GM21737 (cell line): Measurements from ENCODE around the gene BRSK2.
"Not testable (repeated sequence)": the region's sequence is repeated elsewhere in the genome, so short reads cannot be mapped to it uniquely, and the experiment has no call there.

Experiments
- ATAC-seq: cut with Tn5 transposase; IDR thresholded peaks from one replicate; pipeline ENCODE4 v1.9.1; 2021; ENCODE audit warnings: mild to moderate bottlenecking, moderate library complexity; ENCODE audit not compliant: unreplicated experiment

The BRSK2 gene

GRCh38 chr11:1406571-1407485 lies 17.1 kb downstream of the BRSK2 start:
- no peak for ATAC-seq

DNA sequence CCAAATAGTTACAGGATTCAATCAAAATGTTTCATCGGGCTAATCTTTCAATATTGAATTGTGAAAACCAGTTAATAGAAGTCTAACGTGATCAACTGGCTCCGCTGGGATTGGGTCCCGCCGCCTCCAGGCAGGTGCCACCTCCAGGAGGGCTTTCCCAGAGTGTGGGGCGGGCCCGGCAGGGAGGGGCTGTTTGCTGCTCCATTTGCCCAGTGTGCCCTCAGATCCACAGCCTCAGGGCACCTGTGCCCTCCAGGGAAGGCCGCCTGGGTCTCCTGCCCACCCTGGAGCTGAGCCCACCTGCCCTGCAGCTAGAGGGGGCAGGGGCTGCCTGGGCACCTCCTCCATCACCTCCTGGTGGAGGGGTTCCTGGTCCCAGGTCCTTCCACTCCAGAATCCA lies 17.9 kb downstream of the BRSK2 start:
- ATAC-seq = no peak

DNA sequence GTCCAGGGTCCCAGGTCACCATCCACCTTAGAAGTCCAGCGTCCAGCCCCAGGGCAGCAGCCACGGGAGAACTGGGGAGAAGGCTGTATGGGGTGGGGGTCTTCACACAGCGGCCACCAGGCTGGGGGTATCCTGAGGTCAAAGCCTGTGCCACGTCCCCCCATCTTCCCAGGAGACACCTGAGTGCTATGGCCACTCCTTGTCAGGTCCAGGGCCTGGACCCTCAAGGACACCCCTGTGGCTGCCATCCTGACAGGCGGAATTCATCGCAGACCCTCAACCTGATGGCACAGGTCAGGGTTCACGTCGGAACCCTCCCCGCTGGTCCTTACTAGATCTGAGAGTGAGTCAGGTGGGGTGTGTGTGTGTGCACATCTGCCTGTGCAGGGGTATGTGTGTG lies 18.6 kb downstream of the BRSK2 start:
- ATAC-seq = no peak

DNA sequence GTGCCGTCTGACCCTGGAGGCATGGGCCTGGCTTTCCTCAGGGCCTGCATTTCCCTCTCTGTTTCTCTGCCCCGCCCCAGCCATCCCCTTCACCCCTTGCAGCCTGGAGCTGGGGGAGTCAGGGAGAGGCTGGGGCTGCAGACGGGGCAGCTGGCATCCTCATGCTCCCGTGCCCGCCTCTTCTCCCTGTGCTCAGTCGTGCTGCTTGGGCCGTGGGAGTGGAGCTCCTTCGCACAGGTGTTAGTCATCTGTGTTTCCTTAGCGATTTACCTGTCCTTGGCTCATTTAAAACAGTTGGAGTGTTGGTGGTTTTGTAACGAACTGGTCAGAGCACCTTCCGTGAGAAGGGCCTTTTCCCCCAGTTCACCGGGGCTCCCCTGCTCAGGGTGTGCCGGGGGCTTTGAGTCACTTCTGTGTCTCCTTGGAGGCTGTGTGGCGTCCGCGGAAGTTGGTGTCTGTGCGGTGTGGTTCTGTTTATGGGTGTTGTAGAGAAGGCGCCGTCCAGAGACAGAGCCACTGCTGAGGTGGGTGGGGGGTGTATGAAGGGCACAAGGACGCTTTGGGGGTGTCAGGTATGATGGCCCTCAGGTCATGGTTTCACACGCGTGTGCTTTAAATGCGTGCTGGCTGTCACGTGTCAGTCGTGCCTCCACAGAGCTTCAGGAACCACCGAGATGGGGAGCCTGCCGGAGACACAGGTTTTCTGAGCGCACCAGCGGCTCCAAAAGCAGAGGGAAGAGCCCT lies 19.5 kb downstream of the BRSK2 start:
- ATAC-seq = no peak

GRCh38 chr11:1409852-1410125 lies 20.1 kb downstream of the BRSK2 start:
- ATAC-seq = not testable (repeated sequence)

GRCh38 chr11:1410366-1411291 lies 20.9 kb downstream of the BRSK2 start:
- no peak for ATAC-seq

- ATAC-seq = no peak
These were observed 21.6 kb downstream of the BRSK2 start for GRCh38 chr11:1411301-1411700.

GRCh38 chr11:1411739-1412138 lies 22.0 kb downstream of the BRSK2 start:
- ATAC-seq = not testable (repeated sequence)

GRCh38 chr11:1412377-1413095 lies 22.8 kb downstream of the BRSK2 start:
- no peak for ATAC-seq

DNA sequence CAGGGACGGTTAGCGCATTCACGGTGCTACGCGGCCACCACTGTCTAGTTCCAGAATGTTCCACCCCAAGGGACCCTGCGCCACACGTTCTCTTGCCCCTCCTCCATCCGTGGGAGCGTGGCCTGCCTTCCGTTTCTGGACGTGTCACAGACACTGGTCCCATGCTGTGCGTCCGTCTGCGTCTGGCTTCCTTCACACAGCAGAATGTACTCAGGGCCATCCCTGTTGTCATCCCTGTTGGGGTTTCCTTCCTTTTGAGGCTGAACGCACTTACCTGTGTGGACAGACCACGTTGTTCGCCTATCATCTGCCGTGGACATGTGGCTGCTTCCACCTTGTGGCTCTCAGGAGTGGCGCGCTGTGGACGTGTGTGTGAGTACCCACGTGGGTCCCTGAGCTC lies 24.9 kb downstream of the BRSK2 start:
- ATAC-seq = no peak

DNA sequence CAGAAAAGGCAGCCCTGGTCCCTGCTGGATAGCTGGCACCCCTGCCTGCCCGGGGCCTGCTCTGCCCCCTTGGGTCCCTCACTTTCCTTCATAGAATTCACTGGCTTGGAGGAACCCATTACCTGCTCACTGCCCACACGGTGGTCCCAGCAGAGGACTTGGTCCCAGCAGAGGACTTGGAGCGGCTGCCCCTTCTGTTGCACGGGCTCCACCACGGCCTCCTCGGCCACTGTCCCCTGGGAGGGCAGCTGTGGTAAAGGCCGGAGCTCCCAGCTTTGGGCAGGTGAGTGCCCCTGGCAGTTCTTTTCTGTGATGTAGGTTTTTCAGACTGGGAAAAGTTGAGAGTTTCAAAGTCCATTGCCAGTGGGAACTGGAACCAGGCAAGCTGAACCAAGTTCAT lies 25.9 kb downstream of the BRSK2 start:
- ATAC-seq = no peak

DNA sequence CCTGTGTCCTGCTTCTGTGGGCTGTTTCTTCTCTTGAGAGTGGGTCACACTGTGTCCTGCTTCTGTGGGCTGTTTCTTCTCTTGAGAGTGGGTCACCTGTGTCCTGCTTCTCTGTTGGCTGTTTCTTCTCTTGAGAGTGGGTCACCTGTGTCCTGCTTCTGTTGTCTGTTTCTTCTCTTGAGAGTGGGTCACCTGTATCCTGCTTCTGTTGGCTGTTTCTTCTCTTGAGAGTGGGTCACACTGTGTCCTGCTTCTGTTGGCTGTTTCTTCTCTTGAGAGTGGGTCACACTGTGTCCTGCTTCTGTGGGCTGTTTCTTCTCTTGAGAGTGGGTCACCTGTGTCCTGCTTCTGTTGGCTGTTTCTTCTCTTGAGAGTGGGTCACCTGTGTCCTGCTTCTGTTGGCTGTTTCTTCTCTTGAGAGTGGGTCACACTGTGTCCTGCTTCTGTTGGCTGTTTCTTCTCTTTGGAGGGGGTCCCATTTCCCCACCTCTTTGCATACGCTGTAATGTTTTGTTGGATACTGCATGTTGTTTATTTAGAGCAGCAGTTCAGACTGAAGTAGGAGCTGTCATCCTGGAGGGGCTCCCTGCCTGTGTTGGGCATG lies 28.6 kb downstream of the BRSK2 start:
- not testable (repeated sequence) for ATAC-seq

DNA sequence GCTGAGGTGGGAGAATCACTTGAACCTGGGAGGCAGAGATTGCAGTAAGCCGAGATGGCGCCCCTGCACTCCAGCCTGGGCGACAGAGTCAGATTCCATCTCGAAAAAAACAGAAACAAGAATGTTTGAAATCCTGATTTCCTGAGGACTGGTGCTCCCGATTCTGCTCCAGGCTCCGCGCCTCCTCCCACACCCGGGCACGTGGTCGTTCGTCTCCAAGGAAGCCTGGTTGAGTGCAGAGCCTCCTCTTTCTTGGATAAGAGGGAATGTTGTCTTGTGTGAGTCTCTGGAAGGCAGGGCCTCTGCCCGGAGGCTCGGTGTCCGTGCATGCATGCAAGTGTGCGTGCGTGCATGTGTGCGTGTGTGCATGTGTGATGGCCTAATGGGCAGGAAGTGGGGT lies 30.1 kb downstream of the BRSK2 start:
- no peak for ATAC-seq

DNA sequence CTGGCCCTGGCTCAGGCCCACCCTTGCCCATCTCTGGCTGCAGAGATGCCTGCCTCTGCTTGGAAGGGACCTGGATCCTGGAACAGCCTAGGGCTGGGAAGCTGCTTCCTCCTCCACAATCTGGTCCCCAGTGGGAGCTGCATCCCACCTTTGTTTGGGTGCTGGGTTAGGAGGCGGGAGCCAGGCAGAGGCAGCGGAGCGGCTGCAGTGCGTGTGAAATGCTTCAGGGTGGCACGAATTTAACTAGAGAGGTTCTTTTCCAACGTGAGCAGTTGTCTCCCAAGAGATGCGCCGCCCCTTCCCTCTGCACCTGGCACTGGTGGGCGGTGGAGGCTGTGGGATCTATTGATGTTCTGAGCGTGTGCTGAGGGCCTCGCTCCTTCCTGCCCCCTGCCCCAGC lies 31.6 kb downstream of the BRSK2 start:
- no peak for ATAC-seq

- ATAC-seq = no peak
These were observed 32.7 kb downstream of the BRSK2 start for GRCh38 chr11:1422481-1422880.

- ATAC-seq = no peak
These were observed 33.2 kb downstream of the BRSK2 start for GRCh38 chr11:1422981-1423380.

DNA sequence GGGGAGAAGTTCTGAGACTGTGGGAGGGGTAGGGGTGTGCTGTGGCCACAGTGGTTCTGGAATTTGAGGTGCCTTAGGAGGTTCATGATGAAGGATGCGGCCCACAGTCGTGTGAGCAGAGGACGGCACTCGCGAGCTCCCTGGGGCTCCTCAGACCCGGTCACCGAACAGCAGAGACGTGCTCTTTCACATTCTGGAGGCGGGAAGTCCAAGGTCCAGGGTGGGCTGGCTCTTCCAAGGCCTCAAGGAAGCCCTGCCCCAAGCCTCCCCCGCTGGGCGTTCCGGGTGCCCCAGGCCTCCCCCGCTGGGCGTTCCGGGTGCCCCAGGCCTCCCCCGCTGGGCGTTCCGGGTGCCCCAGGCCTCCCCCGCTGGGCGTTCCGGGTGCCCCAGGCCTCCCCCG lies 33.7 kb downstream of the BRSK2 start:
- not testable (repeated sequence) for ATAC-seq

GRCh38 chr11:1425006-1425405 lies 35.3 kb downstream of the BRSK2 start:
- no peak for ATAC-seq

DNA sequence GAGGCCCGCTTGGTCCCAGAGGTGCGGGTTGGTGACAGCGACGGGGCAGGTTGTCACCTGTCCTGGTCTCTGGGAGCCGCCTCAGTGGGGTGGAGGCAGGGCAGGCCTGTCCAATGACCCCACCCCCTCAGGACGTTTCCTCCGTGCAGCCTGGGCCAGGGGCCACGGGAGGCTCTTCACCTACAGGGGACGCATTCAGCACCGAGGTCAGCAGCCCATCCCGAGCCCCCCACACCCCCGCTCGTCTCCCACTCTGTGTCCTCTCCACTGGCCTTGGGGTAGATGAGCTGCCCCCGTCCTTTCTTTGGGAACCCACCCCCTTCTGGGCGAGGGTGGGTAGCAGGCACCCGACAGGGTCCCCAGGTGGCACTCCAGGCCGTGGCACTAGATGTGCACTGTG lies 35.7 kb downstream of the BRSK2 start:
- no peak for ATAC-seq

DNA sequence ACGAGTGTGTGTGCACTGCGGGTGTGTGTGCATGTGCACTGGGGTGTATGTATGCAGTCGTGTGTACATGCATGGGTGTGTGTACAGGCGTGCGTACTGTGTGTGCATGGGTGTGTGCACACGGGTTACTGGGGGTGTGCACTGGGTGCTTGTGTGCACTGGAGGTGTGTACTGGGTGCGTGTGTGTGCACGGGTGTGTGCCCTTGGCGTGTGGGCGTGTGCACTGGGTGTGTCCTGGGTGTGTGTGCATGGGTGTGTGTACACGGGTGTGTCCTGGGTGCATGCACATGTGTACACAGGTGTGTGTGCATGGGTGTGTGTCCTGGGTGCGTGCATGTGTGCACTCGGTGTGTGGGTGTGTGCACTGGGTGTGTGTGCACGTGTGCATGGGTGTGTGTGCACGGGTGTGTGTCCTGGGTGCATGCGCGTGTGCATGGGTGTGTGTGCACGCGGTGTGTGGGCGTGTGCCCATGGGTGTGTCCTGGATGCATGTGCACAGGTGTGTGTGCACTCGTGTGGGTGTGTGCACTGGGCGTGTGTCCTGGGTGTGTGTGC lies 39.1 kb downstream of the BRSK2 start:
- ATAC-seq = no peak
